Activated gamma-delta T cell treated with anti-CD3 and anti-CD28 coated beads, Interleukin-2, amount 50 U/mL, for 16 hours (primary cell): Measurements from ENCODE around the gene ADAD2.

ENCODE experiments used
- DNase-seq: peaks from one replicate; pipeline ENCODE4 v3.0.0-alpha.2; 2020; ENCODE audit warnings: low read depth

ADAD2 gene

GRCh38 chr16:84246679-84247077 is 55.7 kb downstream of the ADAD2 start:
- DNase-seq, result no peak
